Suppressor macrophage (primary cell): ENCODE measurements around the gene YAF2.
A peak's percentile ranks its signal among the peaks of the same experiment; 100 is the strongest.

Experiments
- DNase-seq, 4 experiments: peaks; one replicate each; pipeline ENCODE4 v3.0.0-alpha.2; 2020 to 2022

YAF2 gene

GRCh38 chr12:42143452-42144157 lies 94.4 kb downstream of the YAF2 start:
- DNase-seq, result peak; percentile 37 to 56 (median 44)

- peak in 1 of 4 experiments; percentile 6 for DNase-seq
Measured at GRCh38 chr12:42141981-42142606, 96.0 kb downstream of the YAF2 start.

- peak in 1 of 4 experiments; percentile 2 for DNase-seq
Measured at GRCh38 chr12:42140901-42141300, 97.1 kb downstream of the YAF2 start.

- peak in 3 of 4 experiments; percentile 2 to 51 (median 43) for DNase-seq
Measured at GRCh38 chr12:42135259-42135814, 102.7 kb downstream of the YAF2 start.

- DNase-seq, result peak; percentile 11 to 43 (median 36)
Measured at GRCh38 chr12:42130672-42131402, 107.2 kb downstream of the YAF2 start.

- DNase-seq, result peak; percentile 56 to 73 (median 69)
Measured at GRCh38 chr12:42129595-42130204, 108.3 kb downstream of the YAF2 start.

- DNase-seq, result no peak
Measured at GRCh38 chr12:42128888-42129287, 109.2 kb downstream of the YAF2 start.

- peak in 1 of 4 experiments; percentile 3 for DNase-seq
Measured at GRCh38 chr12:42128327-42128726, 109.7 kb downstream of the YAF2 start.

- DNase-seq, result no peak
Measured at GRCh38 chr12:42126963-42127362, 111.1 kb downstream of the YAF2 start.

- DNase-seq, result peak in 3 of 4 experiments; percentile 4 to 38 (median 23)
Measured at GRCh38 chr12:42125388-42125767, 112.7 kb downstream of the YAF2 start.

GRCh38 chr12:42124764-42125387 lies 113.2 kb downstream of the YAF2 start:
- DNase-seq, result no peak

GRCh38 chr12:42119085-42119633 lies 118.9 kb downstream of the YAF2 start:
- DNase-seq, result peak in 1 of 4 experiments; percentile 7

- no peak for DNase-seq
Measured at GRCh38 chr12:42118136-42118879, 119.7 kb downstream of the YAF2 start.

GRCh38 chr12:42109031-42109430 lies 129.0 kb downstream of the YAF2 start:
- DNase-seq, result no peak
